HCT116 (cell line): ENCODE data around the gene OR5A2. TPM values are rescaled to one million over a fixed set of nuclear protein-coding genes. Genes with fewer than 3 reads are reported as not detected.

Source experiments
- ATAC-seq: fragments of 200-7000 bp; cut with Tn5 transposase; 2 replicates; pipeline ENCODE4 v1.9.1; 2020; ENCODE audit warnings: mild to moderate bottlenecking, moderate library complexity
- BruUV-seq: library from RNA; stranded (reverse); fragments of 400-500 nt; replicated peaks from 2 replicates; lab custom pipeline; 2021; lab: Mats Ljungman, UMichigan
- CTCF ChIA-PET: fragments of 300-600 bp; sonication (Branson Sonifier 250); formaldehyde crosslinking; loops from one replicate; lab custom pipeline; 2021; ENCODE audit warnings: antibody characterized with exemption; lab: Charles Lee
- POLR2A ChIA-PET: fragments of 300-600, 350-600 bp; sonication (Branson Sonifier 250); formaldehyde crosslinking; loops from one replicate; lab custom pipeline; 2021; ENCODE audit warnings: antibody characterized with exemption; lab: Charles Lee
- RAD21 ChIA-PET, 2 experiments: fragments of 300-600 bp; sonication (Branson Sonifier 250); formaldehyde crosslinking; loops; one replicate each; lab custom pipeline; 2023; ENCODE audit warnings: low total read pairs in 2 of 2; ENCODE audit not compliant: uncharacterized antibody in 2 of 2, unreplicated experiment in 2 of 2, low non-redundant PET in 1 of 2; lab: Charles Lee
- DNase-seq: peaks from one replicate; pipeline ENCODE4 v3.0.0-alpha.2; 2010; ENCODE audit warnings: low read depth, low spot score
- H2AFZ ChIP-seq: fragments of 200-600 bp; shearing (Covaris generic), sonication (generic); 2 replicates; pipeline ENCODE4 v1.6.1; 2017; ENCODE audit warnings: low read depth, mixed run types, mixed read lengths, antibody characterized with exemption, low read length; ENCODE audit not compliant: poor library complexity, severe bottlenecking
- H3K27ac ChIP-seq: 2 replicates; pipeline ENCODE4 v1.5.1; 2012; ENCODE audit warnings: low read depth, low read length
- H3K27me3 ChIP-seq: fragments of 200-600 bp; sonication (generic); 2 replicates; pipeline ENCODE4 v1.6.1; 2016; ENCODE audit warnings: mixed run types, low read length, mixed read lengths; ENCODE audit not compliant: insufficient read depth
- H3K36me3 ChIP-seq, 2 experiments: fragments of 200-500 bp in 1 of 2; fragments of 200-600 bp in 1 of 2; sonication (Bioruptor generic) in 1 of 2; sonication (generic) in 1 of 2; 2 replicates each; pipeline versions ENCODE4 v1.5.1 to v1.6.1; 2014 to 2016; ENCODE audit warnings: low read length in 2 of 2, inconsistent platforms in 1 of 2, mixed read lengths in 1 of 2, mixed run types in 1 of 2; ENCODE audit not compliant: insufficient read depth in 2 of 2, control insufficient read depth in 1 of 2
- H3K4me1 ChIP-seq, 2 experiments: fragments of 200-600 bp in 1 of 2; sonication (generic) in 1 of 2; 2 replicates each; pipeline versions ENCODE4 v1.5.1 to v1.6.1; 2012 to 2017; ENCODE audit warnings: low read length in 2 of 2, inconsistent platforms in 1 of 2, mild to moderate bottlenecking in 1 of 2, mixed read lengths in 1 of 2, mixed run types in 1 of 2, moderate library complexity in 1 of 2; ENCODE audit not compliant: insufficient read depth in 2 of 2, control insufficient read depth in 1 of 2
- H3K4me2 ChIP-seq: fragments of 200-600 bp; sonication (generic); 2 replicates; pipeline ENCODE4 v1.6.1; 2017; ENCODE audit warnings: mixed run types, low read length, mixed read lengths
- H3K4me3 ChIP-seq, 2 experiments: fragments of 200-600 bp in 1 of 2; sonication (generic) in 1 of 2; replicated peaks in 1 of 2; 2 replicates each; pipeline ENCODE4 v1.5.1; 2011 to 2016; ENCODE audit warnings: low read length in 2 of 2, control low read depth in 1 of 2, low read depth in 1 of 2, mild to moderate bottlenecking in 1 of 2, mixed read lengths in 1 of 2, mixed run types in 1 of 2
- H3K79me2 ChIP-seq: fragments of 200-600 bp; sonication (generic); 2 replicates; pipeline ENCODE4 v1.6.1; 2017; ENCODE audit warnings: mild to moderate bottlenecking, mixed run types, low read length, moderate library complexity, mixed read lengths; ENCODE audit not compliant: insufficient read depth
- H3K9ac ChIP-seq: fragments of 200-600 bp; sonication (generic); 2 replicates; pipeline ENCODE4 v1.6.1; 2016; ENCODE audit warnings: low read length, mixed read lengths
- H3K9me2 ChIP-seq: fragments of 200-600 bp; sonication (generic), shearing (Covaris generic); 2 replicates; pipeline ENCODE4 v1.6.1; 2017; ENCODE audit warnings: mixed run types, mild to moderate bottlenecking, moderate library complexity; ENCODE audit not compliant: insufficient read depth
- H3K9me3 ChIP-seq, 2 experiments: fragments of 200-500 bp in 1 of 2; fragments of 200-600 bp in 1 of 2; sonication (Bioruptor generic) in 1 of 2; sonication (generic) in 1 of 2; 2 replicates each; pipeline ENCODE4 v1.6.1; 2014 to 2017; ENCODE audit warnings: low read length in 2 of 2, mixed read lengths in 2 of 2, inconsistent platforms in 1 of 2, low read depth in 1 of 2, mild to moderate bottlenecking in 1 of 2, mixed run types in 1 of 2, moderate library complexity in 1 of 2; ENCODE audit not compliant: control insufficient read depth in 1 of 2, insufficient read depth in 1 of 2
- H4K20me1 ChIP-seq: fragments of 200-600 bp; sonication (generic), shearing (Covaris generic); 2 replicates; pipeline ENCODE4 v1.6.1; 2017; ENCODE audit warnings: mixed run types, mild to moderate bottlenecking, moderate library complexity; ENCODE audit not compliant: insufficient read depth
- CBX3 ChIP-seq: IDR thresholded peaks from 2 replicates; pipeline ENCODE4 v1.6.1; 2012; ENCODE audit warnings: low read depth
- EGR1 ChIP-seq: IDR thresholded peaks from 2 replicates; pipeline ENCODE4 v1.6.1; 2012; ENCODE audit warnings: low read depth
- EZH2 ChIP-seq: fragments of 200-600 bp; sonication (generic); IDR thresholded peaks from 2 replicates; pipeline ENCODE4 v1.6.1; 2017; ENCODE audit warnings: antibody characterized with exemption, mixed run types
- FOSL1 ChIP-seq: IDR thresholded peaks from 2 replicates; pipeline ENCODE4 v1.6.1; 2012; ENCODE audit warnings: low read depth
- JUND ChIP-seq: IDR thresholded peaks from 2 replicates; pipeline ENCODE4 v1.6.1; 2012
- POLR2A ChIP-seq: IDR thresholded peaks from 2 replicates; pipeline ENCODE4 v1.7.0; 2011; ENCODE audit warnings: borderline replicate concordance; ENCODE audit not compliant: insufficient read depth, insufficient read length; ENCODE audit errors: extremely low read depth
- RAD21 ChIP-seq: IDR thresholded peaks from 2 replicates; pipeline ENCODE4 v1.6.1; 2012; ENCODE audit warnings: low read depth, mild to moderate bottlenecking
- SIN3A ChIP-seq: IDR thresholded peaks from 2 replicates; pipeline ENCODE4 v1.6.1; 2012; ENCODE audit warnings: low read depth
- SP1 ChIP-seq: IDR thresholded peaks from 2 replicates; pipeline ENCODE4 v1.6.1; 2012; ENCODE audit warnings: low read depth
- SRF ChIP-seq: IDR thresholded peaks from 2 replicates; pipeline ENCODE4 v1.6.1; 2012; ENCODE audit warnings: low read depth
- TCF7L2 ChIP-seq: IDR thresholded peaks from 2 replicates; pipeline ENCODE4 v1.7.0; 2011; ENCODE audit warnings: borderline replicate concordance, inconsistent platforms; ENCODE audit not compliant: insufficient read depth, insufficient read length; ENCODE audit errors: extremely low read depth
- ZBTB33 ChIP-seq: IDR thresholded peaks from 2 replicates; pipeline ENCODE4 v1.6.1; 2011; ENCODE audit warnings: mild to moderate bottlenecking, low read length, moderate library complexity; ENCODE audit not compliant: insufficient replicate concordance; ENCODE audit errors: extremely low read depth
- ZNF274 ChIP-seq: fragments of 200-500 bp; sonication (Bioruptor generic); IDR thresholded peaks from 2 replicates; pipeline ENCODE4 v1.6.1; 2014; ENCODE audit warnings: mild to moderate bottlenecking, low read depth, low read length, inconsistent platforms
- intact Hi-C: fragments of 100-400 bp; cut with micrococcal nuclease; formaldehyde crosslinking; loops from 2 replicates; pipeline ENCODE4 v1.10.0; 2022
- total RNA-seq: library from RNA; stranded (reverse); gene quantifications from one replicate; pipeline ENCODE4 v1.2.1, GENCODE V29; 2021; ENCODE audit not compliant: unreplicated experiment

The OR5A2 gene
- total RNA-seq, 1 experiment from 2014 or later = not detected

- H3K9me3 ChIP-seq = no peaks in the 10 kb centered on the region
- TF ChIP-seq EGR1 (no peak), ZBTB33 (no peak), POLR2A (no peak), CBX3 (no peak), JUND (no peak), FOSL1 (no peak), SP1 (no peak), SIN3A (no peak), RAD21 (no peak), TCF7L2 (no peak), EZH2 (no peak), ZNF274 (no peak), SRF (no peak)
- TF ChIP-seq, all 23 proteins: peak for 0
- POLR2A ChIA-PET = no interaction called here
- Histone ChIP-seq H4K20me1 (no peaks in the 10 kb centered on the region), H3K4me3 (no peak overlapping the region), H3K27me3 (no peaks in the 10 kb centered on the region), H2AFZ (no peak overlapping the region), H3K9me2 (no peaks in the 10 kb centered on the region), H3K27ac (no peak overlapping the region), H3K4me2 (no peak overlapping the region), H3K79me2 (no peaks in the 10 kb centered on the region), H3K9ac (no peak overlapping the region), H3K4me1 (no peaks in the 10 kb centered on the region), H3K36me3 (no peaks in the 10 kb centered on the region)
- intact Hi-C loops = loop anchor here (10.0 kb wide), 1 partner anchor 367 kb away; no protein-coding TSS in a partner anchor
- RAD21 ChIA-PET = no interaction called here
- no TSS peak for BruUV-seq
- CTCF ChIA-PET = no interaction called here
- DNase-seq (no peak), ATAC-seq (no peak)
Observed at GRCh38 chr11:59437770-59438169, 11.6 kb upstream of the OR5A2 start.
